Measurements from ENCODE around the gene SYDE1.

DNA sequence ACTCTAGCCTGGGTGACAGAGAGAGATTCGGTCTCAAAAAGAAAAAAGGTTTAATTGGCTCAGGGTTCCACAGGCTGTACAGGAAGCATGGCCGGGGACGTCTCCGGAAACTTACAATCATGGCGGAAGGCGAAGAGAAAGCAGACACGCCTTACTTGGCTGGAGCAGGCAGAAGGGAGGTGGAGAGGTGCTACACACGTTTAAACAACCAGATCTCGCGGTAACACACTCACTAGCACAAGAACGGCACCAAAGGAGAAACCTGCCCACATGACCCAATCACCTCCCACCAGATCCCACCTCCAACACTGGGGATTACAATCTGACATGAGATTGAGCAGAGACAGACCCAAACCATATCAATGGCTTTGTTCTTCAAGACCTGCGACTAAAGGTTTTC lies 45.2 kb upstream of the SYDE1 start:
- TF ChIP-seq, protein P1, sequence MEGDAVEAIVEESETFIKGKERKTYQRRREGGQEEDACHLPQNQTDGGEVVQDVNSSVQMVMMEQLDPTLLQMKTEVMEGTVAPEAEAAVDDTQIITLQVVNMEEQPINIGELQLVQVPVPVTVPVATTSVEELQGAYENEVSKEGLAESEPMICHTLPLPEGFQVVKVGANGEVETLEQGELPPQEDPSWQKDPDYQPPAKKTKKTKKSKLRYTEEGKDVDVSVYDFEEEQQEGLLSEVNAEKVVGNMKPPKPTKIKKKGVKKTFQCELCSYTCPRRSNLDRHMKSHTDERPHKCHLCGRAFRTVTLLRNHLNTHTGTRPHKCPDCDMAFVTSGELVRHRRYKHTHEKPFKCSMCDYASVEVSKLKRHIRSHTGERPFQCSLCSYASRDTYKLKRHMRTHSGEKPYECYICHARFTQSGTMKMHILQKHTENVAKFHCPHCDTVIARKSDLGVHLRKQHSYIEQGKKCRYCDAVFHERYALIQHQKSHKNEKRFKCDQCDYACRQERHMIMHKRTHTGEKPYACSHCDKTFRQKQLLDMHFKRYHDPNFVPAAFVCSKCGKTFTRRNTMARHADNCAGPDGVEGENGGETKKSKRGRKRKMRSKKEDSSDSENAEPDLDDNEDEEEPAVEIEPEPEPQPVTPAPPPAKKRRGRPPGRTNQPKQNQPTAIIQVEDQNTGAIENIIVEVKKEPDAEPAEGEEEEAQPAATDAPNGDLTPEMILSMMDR (IDR thresholded peaks at IDR 0.05; ENCODE audit: insufficient read depth, low read length, poor library complexity, severe bottlenecking): no peak
- no peak for TF ChIP-seq EZH2phosphoT487 (conservative IDR thresholded peaks at IDR 0.05; ENCODE audit: low read length)
